ENCODE data around the gene CEP295NL.

The CEP295NL gene

GRCh38 chr17:78935419-78936323 is 32.7 kb upstream of the CEP295NL start:
- H3K4me3 ChIP-seq (ENCODE audit: low read depth, low read length) = peak overlapping the region; percentile 29; the same call in 1 of the 2 replicates
- no peak for TF ChIP-seq CTCF (IDR thresholded peaks at IDR 0.05; ENCODE audit: low read depth, low read length)

GRCh38 chr17:78934681-78935418 is 31.8 kb upstream of the CEP295NL start:
- H3K4me3 ChIP-seq (ENCODE audit: low read depth, low read length) = no peak overlapping the region
- no peak for TF ChIP-seq CTCF (IDR thresholded peaks at IDR 0.05; ENCODE audit: low read depth, low read length)

- H3K4me3 ChIP-seq (ENCODE audit: low read depth, low read length) = peak overlapping the region; percentile 34
- no peak for TF ChIP-seq CTCF (IDR thresholded peaks at IDR 0.05; ENCODE audit: low read depth, low read length)
These were observed 31.1 kb upstream of the CEP295NL start for GRCh38 chr17:78933959-78934568.

- no peak for TF ChIP-seq CTCF (IDR thresholded peaks at IDR 0.05; ENCODE audit: low read depth, low read length)
- peak overlapping the region; percentile 34 for H3K4me3 ChIP-seq (ENCODE audit: low read depth, low read length)
These were observed 30.3 kb upstream of the CEP295NL start for GRCh38 chr17:78933025-78933958.

GRCh38 chr17:78929908-78930775 is 27.1 kb upstream of the CEP295NL start:
- H3K4me3 ChIP-seq (ENCODE audit: low read depth, low read length) = no peak overlapping the region

More at GRCh38 chr17:78929908-78930775, 27.1 kb upstream of the CEP295NL start:
- TF ChIP-seq CTCF (IDR thresholded peaks at IDR 0.05; ENCODE audit: low read depth, low read length) = no peak
